Measurements from ENCODE around the gene CTBS.
"Not testable (repeated sequence)": the region's sequence is repeated elsewhere in the genome, so short reads cannot be mapped to it uniquely, and the experiment has no call there.

Gene CTBS

GRCh38 chr1:84584126-84584525, 9.9 kb upstream of the CTBS start:
- DNase-seq = no peak

DNA sequence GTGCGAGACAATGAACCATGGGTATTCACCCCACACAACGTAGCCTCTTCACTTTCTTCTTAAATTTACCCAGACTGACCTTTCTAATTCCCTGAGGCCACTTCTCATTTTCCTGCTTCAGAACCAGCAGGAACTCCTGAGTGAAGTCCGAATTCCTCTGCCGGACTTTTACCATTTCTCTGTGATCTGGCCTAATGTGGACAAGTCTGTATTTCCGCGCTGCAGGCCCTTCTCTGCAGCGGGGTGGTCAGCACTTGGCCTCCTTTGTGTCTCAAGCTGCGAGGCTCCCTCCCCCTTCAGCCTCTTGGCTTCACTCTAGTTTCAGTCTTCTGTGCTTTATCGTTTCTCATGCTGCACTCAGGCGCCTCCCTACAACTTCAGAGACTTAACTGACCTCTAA, 9.4 kb upstream of the CTBS start:
- DNase-seq = no peak

- no peak for DNase-seq
Measured at GRCh38 chr1:84582802-84583587, 8.8 kb upstream of the CTBS start.

- no peak for DNase-seq
Measured at GRCh38 chr1:84581648-84582047, 7.4 kb upstream of the CTBS start.

DNA sequence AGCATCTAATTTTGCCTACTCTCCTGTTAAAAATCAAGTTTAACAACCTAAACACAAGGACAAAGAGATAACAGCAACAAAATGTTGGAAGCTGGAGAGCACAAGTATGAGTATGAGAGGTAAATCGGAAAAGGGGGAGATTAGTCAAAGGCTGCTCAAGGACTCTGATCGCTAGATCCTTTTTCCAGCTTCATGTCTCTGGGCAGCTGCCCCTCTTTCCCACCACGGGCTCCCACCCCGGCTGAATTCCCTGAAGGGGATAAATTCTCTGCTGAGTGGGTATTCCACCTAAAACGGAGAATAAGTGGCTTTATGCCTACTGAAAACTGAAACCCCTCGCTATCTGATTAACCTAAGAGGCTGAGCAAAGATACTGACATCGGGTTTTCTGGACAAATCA, 696 bp upstream of the CTBS start:
- DNase-seq = no peak

- DNase-seq = no peak
Measured at GRCh38 chr1:84573481-84573966, 716 bp downstream of the CTBS start.

DNA sequence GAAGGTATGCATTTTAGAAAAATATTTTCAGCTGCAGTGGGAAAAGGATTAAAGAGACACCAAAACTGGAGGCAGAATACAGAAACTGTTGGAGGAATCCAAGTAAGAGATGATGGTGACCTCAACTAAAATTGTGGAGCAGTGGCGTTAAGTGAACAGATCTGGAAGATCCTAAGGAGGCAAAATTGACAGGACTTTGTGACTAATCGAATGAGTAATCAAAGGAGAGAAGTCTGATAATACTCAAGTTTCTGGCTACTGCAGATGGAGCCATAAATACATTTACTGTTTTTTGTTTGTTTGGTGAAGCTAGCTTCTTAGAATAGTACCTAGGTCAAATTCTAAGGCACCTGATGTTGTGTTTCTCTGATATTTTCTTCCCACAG, 3.1 kb downstream of the CTBS start:
- no peak for DNase-seq

DNA sequence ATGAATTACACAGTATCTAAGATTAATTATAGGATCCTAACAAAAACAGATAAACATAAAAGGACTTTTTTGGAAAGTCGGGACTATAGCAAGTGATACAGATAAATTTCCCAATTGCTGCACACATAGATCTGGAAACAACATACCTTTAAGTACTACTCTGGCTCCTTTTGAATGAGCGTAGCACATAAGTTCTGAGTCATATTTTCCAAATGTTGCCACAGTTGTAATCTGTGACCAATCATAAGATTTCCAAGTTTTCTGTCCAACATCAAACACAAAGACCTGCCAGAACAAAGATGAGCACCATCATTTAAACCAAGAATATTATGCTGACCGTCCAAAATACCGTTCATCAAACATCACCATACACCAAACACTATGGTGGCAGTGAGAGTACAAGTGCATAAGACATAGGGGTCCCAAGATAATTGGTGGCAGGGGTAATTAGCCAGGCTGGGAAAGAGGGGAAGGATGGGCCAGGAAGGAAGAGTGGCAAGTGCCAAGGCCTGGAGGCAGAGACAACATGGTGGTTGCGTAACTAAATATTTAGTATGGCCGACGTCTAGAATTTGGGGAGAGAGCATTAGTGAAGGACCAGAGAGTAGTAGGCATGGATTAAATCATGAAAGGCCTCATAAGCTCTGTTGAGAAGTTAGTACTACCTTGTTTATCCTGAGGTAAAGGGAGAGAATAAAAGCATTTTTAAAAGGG, 3.6 kb downstream of the CTBS start:
- no peak for DNase-seq

DNA sequence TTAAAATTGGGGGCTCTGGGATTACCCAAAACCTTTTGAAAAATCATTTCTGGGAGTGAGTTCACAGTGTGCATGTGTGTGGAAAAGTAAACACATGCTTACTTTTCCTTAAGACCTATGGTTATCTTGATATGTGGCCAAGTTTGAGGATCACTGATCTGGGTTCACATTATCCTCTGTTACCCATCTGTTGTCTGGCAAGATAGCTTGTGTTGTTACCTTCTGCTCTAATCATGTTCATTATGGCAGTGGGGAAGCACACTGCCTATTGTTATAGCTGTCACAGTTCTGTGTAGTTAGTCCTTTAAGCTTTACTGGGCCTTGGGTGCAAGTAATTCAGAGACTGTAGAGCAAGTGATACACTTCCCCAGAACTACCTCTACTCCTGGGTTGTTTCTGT, 5.0 kb downstream of the CTBS start:
- no peak for DNase-seq

DNA sequence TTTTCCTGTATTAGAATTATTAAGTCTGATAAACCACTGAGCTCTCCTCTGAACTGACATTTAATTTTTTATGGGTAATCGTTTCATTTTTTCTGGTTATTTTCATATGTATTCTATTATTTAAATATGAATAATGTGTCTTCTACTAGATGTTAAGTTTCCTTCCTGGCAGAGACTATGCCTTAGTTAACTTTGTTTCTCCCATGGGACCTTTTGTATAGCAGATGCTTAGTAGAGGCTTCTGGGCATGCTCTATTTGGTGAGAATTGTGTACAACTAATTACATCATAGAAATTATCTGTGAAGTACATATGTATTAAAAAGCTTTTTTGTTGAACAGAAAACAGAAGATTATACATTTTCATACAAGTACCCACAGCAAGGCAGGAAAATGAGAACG, 23.4 kb downstream of the CTBS start:
- DNase-seq = no peak

DNA sequence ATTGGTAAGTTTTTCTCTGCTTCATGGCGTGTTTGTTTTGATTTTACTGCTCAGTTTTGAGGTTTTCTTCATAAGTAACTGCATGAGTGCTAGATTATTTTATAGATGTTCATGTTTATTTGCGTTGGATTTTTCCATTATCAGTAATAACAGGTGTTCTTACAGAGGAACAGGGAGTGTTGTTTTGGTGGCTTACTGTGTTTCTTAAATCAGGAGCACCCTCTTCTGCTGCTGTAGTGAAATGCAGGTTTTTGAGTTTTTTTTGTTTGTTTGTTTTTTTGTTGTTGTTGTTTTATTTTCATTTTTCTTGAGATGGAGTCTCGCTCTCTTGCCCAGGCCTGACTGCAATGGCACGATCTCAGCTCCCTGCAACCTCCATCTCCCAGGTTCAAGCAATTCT, 32.6 kb downstream of the CTBS start:
- no peak for DNase-seq

DNA sequence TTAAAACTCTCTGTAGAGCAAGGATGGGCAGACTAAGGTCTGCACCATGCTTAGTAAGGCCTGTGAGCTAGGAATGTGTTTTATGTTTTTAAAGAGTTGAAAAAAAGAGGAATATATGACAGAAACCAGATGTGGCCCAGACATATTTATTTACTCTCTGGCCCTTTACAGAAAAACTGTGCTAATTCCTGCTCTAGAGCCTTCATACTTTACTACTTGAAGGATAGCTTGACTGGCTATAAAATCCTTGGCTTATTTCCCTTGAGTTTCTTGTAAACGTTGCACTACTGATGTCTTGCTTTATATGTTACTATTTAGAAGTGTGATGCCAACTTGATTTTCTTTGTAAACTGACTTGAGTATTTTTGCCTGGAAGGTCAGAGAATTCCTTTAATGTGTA, 33.5 kb downstream of the CTBS start:
- DNase-seq = no peak

- no peak for DNase-seq
Measured at GRCh38 chr1:84539972-84540371, 34.3 kb downstream of the CTBS start.

GRCh38 chr1:84538599-84538998, 35.6 kb downstream of the CTBS start:
- DNase-seq = no peak

- DNase-seq = no peak
Measured at GRCh38 chr1:84525779-84526178, 48.5 kb downstream of the CTBS start.

GRCh38 chr1:84524590-84524989, 49.6 kb downstream of the CTBS start:
- no peak for DNase-seq

DNA sequence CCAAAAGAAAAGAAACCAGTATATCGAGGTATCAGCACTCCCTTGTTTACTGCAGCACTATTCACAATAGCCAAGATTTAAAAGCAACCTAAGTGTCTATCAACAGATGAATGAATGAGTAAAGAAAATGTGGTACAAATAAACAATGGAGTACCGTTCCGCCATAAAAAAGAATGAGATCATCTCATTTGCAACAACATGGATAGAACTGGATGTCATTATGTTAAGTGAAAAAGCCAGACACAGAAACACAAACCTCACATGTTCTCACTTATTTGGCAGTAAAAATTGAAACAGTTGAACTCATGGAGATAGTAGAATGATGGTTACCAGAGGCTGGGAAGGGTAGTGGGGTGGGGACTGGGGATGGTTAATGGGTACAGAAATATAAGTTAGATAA, 63.6 kb downstream of the CTBS start:
- no peak for DNase-seq

DNA sequence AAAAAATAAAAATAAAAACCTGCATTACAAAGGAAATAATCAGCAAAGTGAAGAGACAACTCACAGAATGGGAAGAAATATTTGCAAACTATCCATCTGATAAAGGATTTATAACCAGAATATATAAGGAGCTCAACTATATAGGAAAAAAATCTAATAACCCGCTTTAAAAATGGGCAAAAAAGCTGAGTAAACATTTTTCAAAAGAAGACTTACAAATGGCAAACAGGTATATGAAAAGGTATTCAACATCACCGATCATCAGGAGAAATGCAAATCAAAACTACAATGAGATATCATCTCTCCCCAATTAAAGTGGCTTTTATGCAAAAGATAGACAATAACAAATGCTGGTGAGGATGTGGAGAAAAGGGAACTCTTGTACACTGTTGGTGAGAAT, 64.1 kb downstream of the CTBS start:
- no peak for DNase-seq

DNA sequence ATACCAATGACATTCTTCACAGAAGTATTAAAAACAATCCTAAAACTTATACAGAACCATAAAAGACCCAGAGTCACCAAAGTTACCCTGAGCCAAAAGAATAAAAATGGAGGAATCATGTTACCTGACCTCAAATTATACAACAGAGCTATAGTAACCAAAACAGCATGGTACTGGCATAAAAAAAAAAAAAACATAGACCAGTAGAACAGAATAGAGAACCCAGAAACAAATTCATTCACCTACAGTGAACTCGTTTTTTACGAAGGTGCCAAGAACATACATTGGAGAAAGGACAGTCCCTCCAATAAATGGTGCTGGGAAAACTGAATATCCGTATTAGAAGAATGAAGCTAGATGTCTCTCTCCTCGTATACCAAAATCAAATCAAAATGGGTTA, 65.2 kb downstream of the CTBS start:
- no peak for DNase-seq

GRCh38 chr1:84508510-84508909, 65.7 kb downstream of the CTBS start:
- no peak for DNase-seq

GRCh38 chr1:84507887-84508286, 66.4 kb downstream of the CTBS start:
- DNase-seq = not testable (repeated sequence)

DNA sequence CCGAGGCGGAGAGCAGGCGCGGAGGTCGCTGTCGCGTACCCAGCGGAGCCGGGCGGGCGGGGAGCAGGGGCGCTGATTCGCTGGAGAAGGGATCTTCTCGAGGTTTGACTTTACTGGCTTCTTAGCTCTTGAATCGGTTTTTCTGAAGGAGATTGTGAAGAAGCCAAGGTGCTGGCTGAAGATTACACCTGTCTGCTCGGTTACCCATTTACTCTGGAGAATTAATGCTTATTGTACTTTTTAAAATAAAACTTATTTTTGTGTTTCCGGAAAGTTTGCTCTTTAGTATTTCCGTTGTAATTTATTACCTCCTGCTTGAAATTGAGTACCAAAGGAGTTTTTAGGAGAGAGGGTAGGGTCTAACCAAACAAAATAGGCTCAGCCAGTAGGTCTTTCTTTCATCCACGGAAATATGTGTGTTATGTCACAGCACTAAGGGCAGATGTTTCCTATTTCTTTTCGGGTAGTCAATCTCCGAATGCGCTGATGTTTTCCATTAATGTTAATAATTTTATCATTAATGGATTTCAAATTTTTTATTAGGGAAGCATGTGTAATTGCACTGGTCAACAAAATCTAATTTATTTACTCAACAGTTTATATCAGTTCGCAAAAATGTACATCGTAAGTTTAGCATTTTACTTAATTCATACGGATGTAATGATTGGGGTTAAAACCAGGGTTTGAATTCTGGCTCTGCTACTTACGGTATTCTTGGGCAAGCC, 67.3 kb downstream of the CTBS start:
- peak; percentile 27 for DNase-seq

DNA sequence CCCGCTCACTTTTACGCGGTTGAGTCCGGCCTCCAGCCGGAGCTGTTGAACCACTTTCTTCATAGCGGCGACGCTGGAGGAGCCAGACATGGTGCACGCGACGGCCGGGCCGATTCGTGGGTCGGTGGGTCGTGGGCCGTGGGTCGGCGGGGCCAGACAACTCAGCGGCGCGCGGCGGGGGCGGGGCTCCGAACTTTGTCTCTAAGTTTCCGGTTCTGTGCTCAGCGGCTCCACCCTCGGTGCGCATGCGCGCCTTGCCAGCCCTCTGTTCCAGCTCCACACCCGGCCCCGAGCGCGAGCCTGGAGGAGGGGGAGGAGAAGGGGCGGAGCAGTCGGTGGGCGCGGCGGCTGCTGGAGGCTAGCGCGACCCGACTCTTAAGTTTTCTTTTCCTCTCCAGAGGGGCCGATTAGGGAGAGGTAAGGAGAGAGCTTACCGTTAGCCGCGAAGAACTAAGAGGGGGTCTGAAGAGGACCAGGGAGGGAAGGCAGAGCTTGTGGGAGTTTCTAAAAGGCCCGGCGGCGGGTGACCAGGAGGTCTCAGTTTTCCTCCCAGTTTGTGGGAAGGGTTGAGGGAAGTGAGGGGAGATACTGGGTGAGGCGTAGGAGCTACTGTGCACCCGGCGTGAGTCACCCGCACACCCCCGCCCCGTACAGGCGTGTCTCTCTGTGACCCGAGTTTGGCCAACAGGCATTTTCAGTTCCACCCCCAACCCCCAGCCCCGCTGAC, 68.1 kb downstream of the CTBS start, which contains the start of the genes GNG5 and SPATA1:
GNG5 (minus strand) TSS at position 580 of the 727 bp plus-strand sequence; CDS start at position 90, 490 bp downstream.
SPATA1 (plus strand) TSS at position 385 of the 727 bp plus-strand sequence. CDS start 9,974 bp downstream, outside the sequence.
- DNase-seq = peak; percentile 87
